Skeletal muscle satellite cell (primary cell): ENCODE measurements around the gene HDHD3.

Experiments used
- H3K27me3 ChIP-seq: 2 replicates; pipeline ENCODE4 v1.7.0; 2013; ENCODE audit warnings: low read length; ENCODE audit not compliant: control insufficient read depth, insufficient read depth
- H3K36me3 ChIP-seq: 2 replicates; pipeline ENCODE4 v1.7.0; 2013; ENCODE audit warnings: mild to moderate bottlenecking, control low read depth, low read length; ENCODE audit not compliant: insufficient read depth
- H3K4me1 ChIP-seq: 2 replicates; pipeline ENCODE4 v1.7.0; 2013; ENCODE audit warnings: low read length; ENCODE audit not compliant: control insufficient read depth, insufficient read depth
- H3K4me2 ChIP-seq: 2 replicates; pipeline ENCODE4 v1.7.0; 2013; ENCODE audit warnings: mild to moderate bottlenecking, low read length
- H3K4me3 ChIP-seq: 2 replicates; pipeline ENCODE4 v1.7.0; 2013; ENCODE audit warnings: low read length
- H3K9ac ChIP-seq: 2 replicates; pipeline ENCODE4 v1.7.0; 2013; ENCODE audit warnings: mild to moderate bottlenecking, low read depth, low read length, moderate library complexity
- H3K9me3 ChIP-seq: replicated peaks from 2 replicates; pipeline ENCODE4 v1.7.0; 2013; ENCODE audit warnings: mild to moderate bottlenecking, control low read depth, low read length

HDHD3 gene

DNA sequence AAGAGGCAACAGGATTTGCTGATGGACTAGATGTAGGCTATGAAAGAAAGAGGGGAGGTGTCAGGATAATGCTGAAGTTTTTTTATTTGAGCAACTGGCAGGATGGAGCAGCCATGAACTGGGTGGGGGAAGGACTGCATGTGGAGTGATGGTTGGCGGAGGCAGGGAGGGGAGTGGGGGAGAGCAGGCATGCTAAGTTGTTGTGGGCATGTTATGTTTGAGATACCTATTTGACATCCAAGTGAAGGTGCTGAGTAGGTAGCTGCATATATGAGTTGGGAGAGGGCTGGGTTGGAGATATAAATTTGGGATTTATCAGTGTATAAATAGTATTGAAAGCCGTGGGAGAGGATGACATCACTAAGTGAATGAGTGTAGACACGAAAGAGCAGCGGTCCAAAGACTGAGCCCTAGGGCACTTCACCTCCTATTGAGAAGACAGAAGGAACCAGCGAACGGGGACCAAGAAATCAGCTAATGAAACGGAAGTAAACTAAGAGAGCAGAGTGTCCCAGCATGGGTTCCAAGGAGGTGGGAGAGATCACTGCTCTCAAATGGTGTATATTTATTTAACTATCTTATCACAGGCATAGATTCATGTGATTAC lies 20.0 kb downstream of the HDHD3 start:
- Histone ChIP-seq H3K27me3 (peaks cover 61% of the 10 kb centered on the region), H3K9ac (no peak overlapping the region), H3K36me3 (no peaks in the 10 kb centered on the region), H3K9me3 (no peaks in the 10 kb centered on the region), H3K4me2 (no peak overlapping the region), H3K4me1 (peaks cover 10% of the 10 kb centered on the region), H3K4me3 (no peak overlapping the region)

DNA sequence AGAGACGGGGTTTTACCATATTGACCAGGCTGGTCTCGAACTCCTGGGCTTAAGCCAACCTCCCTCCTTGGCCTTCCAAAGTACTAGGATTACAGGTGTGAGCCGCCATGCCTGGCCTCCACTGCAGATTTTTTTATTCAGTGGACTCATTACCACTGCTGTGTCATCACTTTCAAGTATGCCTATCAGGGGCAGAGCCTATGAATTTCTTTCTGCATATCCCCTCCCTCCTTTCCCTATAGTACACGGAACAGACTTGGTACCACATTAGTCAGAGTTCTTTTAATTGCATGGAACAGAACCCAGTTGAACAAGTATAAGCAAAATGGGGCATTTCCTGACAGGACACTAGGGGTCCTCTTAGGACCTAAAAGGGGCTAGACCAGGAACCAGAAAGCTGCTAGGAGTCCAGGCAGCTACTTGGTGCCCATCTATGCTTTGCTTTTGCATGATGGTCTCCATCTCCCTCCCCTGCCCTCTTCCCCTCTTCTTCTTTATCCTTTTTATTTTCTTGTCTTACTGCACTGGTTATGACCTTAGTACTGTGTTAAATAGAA lies 21.7 kb downstream of the HDHD3 start:
- H3K27me3 ChIP-seq = peaks cover 76% of the 10 kb centered on the region
- no peaks in the 10 kb centered on the region for H3K36me3 ChIP-seq
- H3K9ac ChIP-seq = no peak overlapping the region
- no peak overlapping the region for H3K4me2 ChIP-seq
- no peak overlapping the region for H3K4me3 ChIP-seq
- no peaks in the 10 kb centered on the region for H3K9me3 ChIP-seq
- peaks cover 2% of the 10 kb centered on the region for H3K4me1 ChIP-seq

DNA sequence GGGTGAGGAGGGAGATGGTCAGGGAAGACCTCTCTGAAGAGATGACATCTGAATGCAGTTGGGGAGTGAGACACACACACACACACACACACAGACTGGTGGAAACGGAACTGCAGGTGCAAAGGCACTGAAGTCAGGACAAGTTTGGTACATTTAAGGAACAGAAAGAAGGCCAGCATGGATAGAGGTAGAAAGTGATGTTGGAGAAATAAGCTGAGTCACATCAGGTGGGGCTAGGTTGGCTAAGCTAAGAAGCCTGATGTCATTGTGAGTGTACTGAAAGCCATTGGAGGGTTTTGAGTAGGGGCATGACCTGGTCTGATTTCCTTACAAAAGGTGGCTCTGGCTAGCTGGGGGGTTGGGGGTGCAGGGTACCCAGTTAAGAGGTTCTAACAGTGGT lies 24.4 kb downstream of the HDHD3 start:
- H3K36me3 ChIP-seq = no peaks in the 10 kb centered on the region
- no peak overlapping the region for H3K9ac ChIP-seq
- peaks cover 84% of the 10 kb centered on the region for H3K27me3 ChIP-seq
- no peak overlapping the region for H3K4me2 ChIP-seq
- no peaks in the 10 kb centered on the region for H3K9me3 ChIP-seq
- no peak overlapping the region for H3K4me3 ChIP-seq
- H3K4me1 ChIP-seq = peaks cover 8% of the 10 kb centered on the region

DNA sequence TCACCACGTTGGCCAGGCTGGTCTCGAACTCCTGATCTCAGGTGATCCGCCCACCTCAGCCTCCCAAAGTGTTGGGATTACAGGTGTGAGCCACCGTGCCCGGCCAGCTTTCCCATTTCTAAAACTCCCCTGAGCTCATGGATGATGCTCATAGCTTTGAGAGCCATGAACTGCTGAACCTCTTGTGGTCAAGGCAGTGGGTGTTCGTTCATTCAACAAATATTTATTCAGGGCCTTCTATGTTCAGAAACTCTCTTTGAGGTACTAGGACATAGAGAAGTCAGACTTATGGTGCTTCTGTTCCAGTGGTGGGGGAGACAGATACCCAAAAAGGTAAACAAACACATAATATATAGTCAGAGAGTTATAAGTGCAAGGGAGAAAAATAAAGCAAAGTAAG lies 24.8 kb downstream of the HDHD3 start:
- Histone ChIP-seq H3K4me2 (no peak overlapping the region), H3K27me3 (peaks cover 84% of the 10 kb centered on the region), H3K4me1 (peaks cover 8% of the 10 kb centered on the region), H3K9ac (no peak overlapping the region), H3K36me3 (no peaks in the 10 kb centered on the region), H3K9me3 (no peaks in the 10 kb centered on the region), H3K4me3 (no peak overlapping the region)

DNA sequence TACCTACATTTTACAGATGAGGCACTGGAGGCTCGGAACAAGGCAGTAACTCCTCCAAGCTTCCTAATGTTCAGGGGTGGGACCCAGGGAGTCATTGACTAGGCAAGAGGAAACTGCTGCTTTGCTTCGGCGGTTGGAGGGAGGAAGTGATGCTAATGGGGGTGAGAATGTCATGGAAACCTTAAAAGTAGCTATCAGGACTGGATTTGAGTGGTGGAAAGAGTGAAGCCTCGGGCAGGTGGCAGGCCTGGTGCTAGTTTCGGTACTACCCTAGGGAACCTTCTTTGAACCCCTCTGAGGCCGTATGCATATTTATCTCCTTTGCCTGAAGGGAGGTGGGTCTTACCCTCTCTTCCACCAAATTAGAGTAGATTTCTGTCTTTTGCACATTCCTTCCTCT lies 25.8 kb downstream of the HDHD3 start:
- peaks cover 82% of the 10 kb centered on the region for H3K27me3 ChIP-seq
- H3K4me3 ChIP-seq = no peak overlapping the region
- no peak overlapping the region for H3K4me2 ChIP-seq
- H3K36me3 ChIP-seq = no peaks in the 10 kb centered on the region
- peaks cover 8% of the 10 kb centered on the region for H3K4me1 ChIP-seq
- no peaks in the 10 kb centered on the region for H3K9me3 ChIP-seq
- H3K9ac ChIP-seq = no peak overlapping the region

DNA sequence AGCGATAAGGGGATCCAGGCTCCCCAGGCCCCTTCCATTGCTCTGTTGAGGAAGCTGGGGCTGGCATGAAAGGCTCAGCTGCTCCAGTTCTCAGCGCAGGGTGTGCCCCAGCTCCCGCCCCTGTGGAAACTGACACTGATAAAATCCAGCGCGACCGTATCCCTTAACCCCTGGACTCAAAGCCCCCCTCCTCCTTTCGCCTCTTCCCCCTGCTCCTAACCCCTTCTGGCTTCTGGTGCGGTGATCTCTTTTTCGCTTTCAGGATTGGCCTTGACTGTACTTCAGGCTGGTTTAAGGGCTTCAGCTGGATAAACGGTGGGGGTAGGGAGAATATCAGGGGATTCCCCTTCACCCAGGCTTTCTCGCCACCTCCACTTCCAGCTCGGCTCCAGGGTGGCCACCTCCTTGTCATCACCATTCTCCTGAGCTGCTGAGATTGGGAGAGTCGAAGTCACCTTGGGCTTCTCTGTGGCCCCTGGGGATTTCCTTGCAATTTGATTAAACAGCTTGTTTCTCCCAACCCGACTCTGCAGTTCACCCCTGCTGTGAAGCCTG lies 26.6 kb downstream of the HDHD3 start:
- peak overlapping the region; percentile 77 for H3K4me2 ChIP-seq
- H3K4me1 ChIP-seq = peaks cover 8% of the 10 kb centered on the region
- no peak overlapping the region for H3K9ac ChIP-seq
- no peak overlapping the region for H3K4me3 ChIP-seq
- no peaks in the 10 kb centered on the region for H3K9me3 ChIP-seq
- H3K27me3 ChIP-seq = peaks cover 77% of the 10 kb centered on the region
- no peaks in the 10 kb centered on the region for H3K36me3 ChIP-seq

DNA sequence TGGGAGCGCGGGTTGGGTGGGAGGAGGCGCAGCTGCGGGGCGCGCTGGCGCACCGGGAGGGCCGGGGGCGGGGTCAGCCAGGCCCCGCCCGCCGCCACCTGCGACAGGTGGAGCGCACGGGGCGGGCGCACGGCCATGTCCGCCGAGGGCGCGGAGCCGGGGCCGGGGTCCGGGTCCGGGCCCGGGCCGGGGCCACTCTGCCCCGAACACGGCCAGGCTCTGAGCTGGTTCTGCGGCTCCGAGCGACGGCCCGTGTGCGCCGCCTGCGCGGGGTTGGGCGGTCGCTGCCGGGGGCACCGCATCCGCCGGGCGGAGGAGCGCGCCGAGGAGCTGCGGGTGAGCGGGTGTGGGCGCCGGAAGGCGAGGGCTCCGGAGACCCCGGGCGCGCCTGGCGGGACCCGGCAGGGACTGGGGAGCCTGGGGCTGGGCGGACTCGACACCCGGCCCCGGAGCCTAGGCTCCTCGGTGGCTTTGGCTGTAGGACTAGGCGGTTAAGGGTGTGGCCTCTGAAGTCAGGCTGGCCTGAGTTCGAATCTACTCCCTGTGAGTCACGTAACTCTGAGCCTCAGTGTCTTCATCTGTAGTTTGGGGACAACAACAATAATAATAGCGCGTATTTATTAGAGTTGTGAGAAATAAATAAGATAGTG lies 27.2 kb downstream of the HDHD3 start, which contains the start of gene BSPRY:
BSPRY (plus strand) TSS at position 97 of the 650 bp plus-strand sequence; CDS start at position 136, 39 bp downstream.
- peak within 1 kb of the TSS; percentile 77 for H3K4me2 ChIP-seq
- H3K4me3 ChIP-seq = peak within 1 kb of the TSS; percentile 55
- H3K9me3 ChIP-seq = no peaks in the 10 kb centered on the region
- H3K9ac ChIP-seq = no peak within 1 kb of the TSS
- peaks cover 73% of the 10 kb centered on the region for H3K27me3 ChIP-seq
- H3K36me3 ChIP-seq = no peaks in the 10 kb centered on the region
- H3K4me1 ChIP-seq = peaks cover 8% of the 10 kb centered on the region

DNA sequence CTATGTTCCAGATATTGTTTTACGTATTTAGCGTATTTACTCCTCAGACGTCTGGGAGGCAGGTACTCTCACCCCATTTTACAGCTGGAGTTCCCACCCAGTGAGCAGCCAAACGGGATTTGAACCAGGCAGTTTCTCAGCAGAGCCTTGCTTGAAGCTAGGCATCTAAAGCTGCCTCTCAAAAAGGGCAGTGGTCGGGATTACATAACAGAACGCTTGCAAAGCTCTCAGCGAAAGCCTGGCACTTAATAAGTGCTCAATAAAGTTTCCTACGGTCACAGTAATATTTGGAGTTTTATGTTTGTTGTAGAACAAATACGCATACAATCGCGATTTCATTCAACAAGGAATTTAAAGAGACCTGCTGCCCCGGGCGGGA lies 27.7 kb downstream of the HDHD3 start:
- H3K4me1 ChIP-seq = peaks cover 8% of the 10 kb centered on the region
- no peaks in the 10 kb centered on the region for H3K36me3 ChIP-seq
- no peak overlapping the region for H3K4me3 ChIP-seq
- peaks cover 68% of the 10 kb centered on the region for H3K27me3 ChIP-seq
- no peaks in the 10 kb centered on the region for H3K9me3 ChIP-seq
- no peak overlapping the region for H3K9ac ChIP-seq
- peak overlapping the region; percentile 77 for H3K4me2 ChIP-seq

DNA sequence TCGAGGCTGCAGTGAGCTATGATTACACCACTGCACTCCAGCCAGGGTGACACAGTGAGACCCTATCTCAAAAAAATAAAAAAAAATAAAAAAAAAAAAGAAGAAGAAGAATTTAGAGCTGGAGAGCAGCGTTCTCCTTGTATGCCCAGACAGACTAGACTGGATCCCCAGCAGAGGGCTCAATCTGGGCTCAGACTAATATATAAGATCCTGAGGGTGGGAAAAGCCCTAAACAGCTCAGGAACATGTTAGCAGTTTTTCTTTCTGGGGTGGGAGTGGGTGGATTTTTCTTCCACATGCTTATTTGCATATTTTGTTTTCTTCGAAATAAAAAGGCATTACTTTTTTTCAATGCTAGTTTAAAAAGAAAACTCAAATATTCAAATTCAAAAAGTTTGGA lies 28.3 kb downstream of the HDHD3 start:
- Histone ChIP-seq H3K9ac (no peak overlapping the region), H3K36me3 (no peaks in the 10 kb centered on the region), H3K9me3 (no peaks in the 10 kb centered on the region), H3K4me3 (no peak overlapping the region), H3K4me2 (no peak overlapping the region), H3K4me1 (peaks cover 8% of the 10 kb centered on the region), H3K27me3 (peaks cover 63% of the 10 kb centered on the region)

DNA sequence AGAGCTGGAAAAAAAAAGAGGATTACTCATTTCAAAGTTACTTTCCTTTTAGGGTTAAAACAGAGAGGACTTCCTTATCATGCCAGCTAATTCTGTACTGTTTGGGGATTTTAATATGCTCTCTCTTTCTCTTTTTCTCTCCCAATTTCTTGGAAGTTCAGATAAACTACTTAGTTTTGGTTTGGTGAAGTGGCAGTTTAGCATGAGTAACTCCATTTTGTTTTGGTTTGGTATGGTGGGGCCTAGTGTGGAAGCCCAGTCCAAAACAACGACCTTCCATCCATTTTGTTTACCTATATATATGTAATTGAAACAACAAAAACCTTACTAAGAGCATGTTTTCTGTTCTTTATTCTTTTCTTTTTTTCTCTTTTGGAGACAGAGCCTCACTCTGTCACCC lies 31.1 kb downstream of the HDHD3 start:
- Histone ChIP-seq H3K4me1 (peaks cover 8% of the 10 kb centered on the region), H3K4me3 (no peak overlapping the region), H3K9ac (no peak overlapping the region), H3K4me2 (no peak overlapping the region), H3K36me3 (no peaks in the 10 kb centered on the region), H3K27me3 (peaks cover 40% of the 10 kb centered on the region), H3K9me3 (no peaks in the 10 kb centered on the region)

DNA sequence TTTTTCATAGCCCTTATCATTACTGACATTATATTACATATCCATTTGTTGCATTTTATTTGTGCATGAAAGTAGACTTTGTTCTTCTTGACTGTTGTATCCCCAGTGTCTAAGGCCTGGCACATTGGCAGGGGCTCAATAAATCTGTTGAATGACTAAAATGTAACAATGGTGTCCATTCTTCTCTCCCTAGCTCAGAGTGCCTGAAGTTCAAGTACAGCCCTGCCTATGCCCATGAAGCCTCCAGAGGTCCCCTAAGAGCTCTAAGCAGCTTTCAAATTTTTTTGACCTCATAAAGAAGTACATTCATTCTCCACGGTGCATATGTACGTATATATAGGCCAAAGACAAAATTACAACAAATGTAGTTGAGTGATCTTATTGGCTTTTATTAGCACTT lies 31.6 kb downstream of the HDHD3 start:
- Histone ChIP-seq H3K4me2 (no peak overlapping the region), H3K9me3 (no peaks in the 10 kb centered on the region), H3K9ac (no peak overlapping the region), H3K4me1 (peaks cover 6% of the 10 kb centered on the region), H3K36me3 (no peaks in the 10 kb centered on the region), H3K27me3 (peaks cover 36% of the 10 kb centered on the region), H3K4me3 (no peak overlapping the region)
